Choroid plexus epithelial cell (primary cell): ENCODE results near the gene POLR3GL.
"Not testable (repeated sequence)": the region's sequence is repeated elsewhere in the genome, so short reads cannot be mapped to it uniquely, and the experiment has no call there.

Experiments
- DNase-seq: peaks from one replicate; pipeline ENCODE4 v3.0.0-alpha.2; 2010; ENCODE audit warnings: low read depth
- H3K4me3 ChIP-seq: 2 replicates; pipeline ENCODE4 v1.5.1; 2011; ENCODE audit warnings: low read depth, mild to moderate bottlenecking, control low read depth, low read length, moderate library complexity
- CTCF ChIP-seq: conservative IDR thresholded peaks from 2 replicates; pipeline ENCODE4 v1.5.1; 2011; ENCODE audit warnings: low read depth, mild to moderate bottlenecking, control low read depth, inconsistent platforms, low read length, moderate library complexity

Gene POLR3GL

DNA sequence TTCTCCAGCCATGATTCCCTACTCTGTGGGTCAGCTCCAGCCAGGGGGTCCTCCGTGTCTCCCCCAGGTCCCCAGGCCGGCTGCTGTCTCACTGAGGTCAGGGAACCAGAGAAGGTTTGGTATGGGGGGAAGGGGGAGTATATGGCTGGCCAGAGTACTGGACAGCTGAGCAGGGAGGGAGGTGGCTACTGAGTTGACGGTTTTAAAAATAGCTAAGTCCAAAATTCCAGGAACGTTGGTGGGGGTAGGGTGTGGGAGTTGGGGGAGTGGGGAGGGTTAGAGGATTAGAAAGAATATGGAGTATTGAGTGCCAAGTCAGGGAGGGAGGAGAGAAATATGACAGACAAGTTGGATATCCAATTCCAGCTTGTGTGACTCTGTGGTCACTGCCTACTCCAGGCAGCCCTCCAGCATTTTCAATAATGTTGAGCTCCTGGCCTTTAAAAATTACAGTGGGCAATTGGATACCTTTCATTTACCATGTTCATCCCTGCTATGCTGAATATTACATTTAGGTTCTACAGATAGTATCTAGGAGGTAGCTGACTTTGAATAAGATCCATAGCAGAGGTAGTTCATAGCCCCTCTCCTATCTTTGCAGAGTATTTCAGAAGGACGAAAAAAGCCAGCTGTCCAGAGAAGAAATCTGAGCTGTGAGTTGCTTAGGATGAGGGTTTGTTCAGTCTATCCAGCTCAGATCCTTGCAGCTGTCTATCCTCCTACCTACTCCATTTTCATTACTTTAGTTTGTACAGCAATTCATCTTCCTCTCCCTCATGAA is 57.3 kb downstream of the POLR3GL start, which contains the start of gene HJV:
Gene HJV (minus strand): TSS at position 114 of the 781 bp plus-strand sequence. CDS start 1,504 bp downstream, outside the sequence.
- DNase-seq, result no peak
- no peak within 1 kb of the TSS for H3K4me3 ChIP-seq
- no peak for TF ChIP-seq CTCF

DNA sequence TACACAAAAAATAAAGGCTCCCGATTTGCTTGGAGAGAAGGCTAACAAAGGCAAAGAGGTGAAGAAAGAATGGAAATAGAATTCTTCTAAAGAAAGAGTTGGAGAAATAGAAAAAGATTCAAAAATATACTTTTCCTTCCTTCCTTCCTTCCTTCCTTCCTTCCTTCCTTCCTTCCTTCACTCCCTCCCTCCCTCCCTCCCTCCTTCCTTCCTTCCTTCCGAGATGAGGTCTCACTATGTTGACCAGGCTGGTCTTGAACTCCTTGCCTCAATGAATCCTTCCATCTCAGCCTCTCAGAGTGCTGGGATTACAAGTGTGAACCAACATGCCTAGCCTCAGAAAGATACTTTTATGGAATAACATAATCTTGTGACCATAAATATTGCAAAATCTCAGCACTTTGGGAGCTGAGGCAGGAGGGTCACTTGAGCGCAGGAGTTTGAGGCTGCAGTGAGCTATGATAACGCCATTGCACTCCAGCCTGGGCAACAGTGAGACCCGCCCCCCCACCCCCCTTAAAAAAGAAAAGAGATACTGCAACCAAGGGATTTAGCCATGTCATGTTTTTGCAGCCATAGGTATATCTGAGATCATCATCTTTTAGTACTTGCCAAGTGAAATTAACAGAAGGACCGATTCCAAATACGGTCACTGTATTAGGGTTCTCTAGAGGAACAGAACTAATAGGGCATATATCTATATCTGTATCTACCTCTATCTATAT is 58.1 kb downstream of the POLR3GL start:
- no peak for TF ChIP-seq CTCF
- H3K4me3 ChIP-seq, result no peak overlapping the region
- no peak for DNase-seq

DNA sequence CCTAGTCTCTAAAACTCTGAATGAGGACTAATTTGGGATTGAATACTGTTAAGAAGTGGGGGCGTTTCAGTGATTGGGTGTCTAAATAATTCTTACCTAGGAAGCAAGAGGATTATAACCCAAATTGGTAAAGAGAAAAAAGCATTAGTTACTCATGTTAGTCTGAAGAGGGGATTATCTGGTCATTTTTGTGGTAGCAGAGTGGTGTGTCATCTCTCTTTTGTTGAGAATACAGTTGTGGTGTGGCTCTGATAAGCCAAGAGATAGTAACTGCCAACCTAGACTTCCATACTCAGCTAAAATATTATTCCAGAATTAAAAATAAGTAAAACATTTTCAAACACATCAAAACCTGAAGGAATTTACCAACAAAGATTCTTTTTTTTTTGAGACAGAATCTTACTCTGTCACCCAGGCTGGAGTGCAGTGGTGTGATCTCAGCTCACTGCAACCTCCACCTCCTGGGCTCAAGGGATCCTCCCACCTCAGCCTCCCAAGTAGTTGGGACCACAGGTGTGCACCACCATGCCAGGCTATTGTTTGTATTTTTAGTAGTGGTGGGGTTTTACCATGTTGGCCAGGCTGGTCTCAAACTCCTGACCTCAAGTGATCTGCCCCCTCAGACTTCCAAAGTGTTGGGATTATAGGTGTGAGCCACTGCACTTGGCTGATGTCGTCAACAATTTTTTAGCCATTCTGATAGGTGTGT is 61.5 kb downstream of the POLR3GL start:
- H3K4me3 ChIP-seq, DNase-seq: not testable (repeated sequence)

DNA sequence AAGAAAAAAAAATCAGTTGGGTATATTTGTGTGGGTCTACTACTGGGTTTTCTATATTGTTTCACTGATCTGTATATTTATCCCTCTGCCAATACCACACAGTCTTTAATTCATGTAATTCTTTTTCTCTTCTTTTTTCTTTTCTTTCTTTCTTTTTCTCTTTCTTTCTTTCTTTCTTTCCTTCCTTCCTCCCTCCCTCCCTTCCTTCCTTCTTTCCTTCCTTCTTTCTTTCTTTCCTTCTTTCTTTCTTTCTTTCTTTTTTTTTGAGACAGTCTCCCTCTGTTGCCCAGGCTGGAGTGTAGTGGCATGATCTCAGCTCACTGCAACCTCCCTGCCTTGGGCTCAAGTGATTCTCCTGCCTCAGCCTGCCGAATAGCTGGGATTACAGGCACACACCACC is 62.2 kb downstream of the POLR3GL start:
- DNase-seq, H3K4me3 ChIP-seq: not testable (repeated sequence)
